Peyer's patch (tissue), 4 donors: Measurements from ENCODE around the gene IL31.

Experiments
- CTCF ChIP-seq, 6 experiments: fragments of 450-650 bp in 4 of 6; fragments of 200-600 bp in 2 of 6; sonication (generic) in 1 of 6; IDR thresholded peaks; one replicate each; pipeline ENCODE4 v1.5.1; 2017 to 2019; ENCODE audit warnings: antibody characterized with exemption in 6 of 6, mild to moderate bottlenecking in 3 of 6, moderate library complexity in 1 of 6
- POLR2A ChIP-seq, 2 donors: fragments of 450-650 bp; IDR thresholded peaks; one replicate each; pipeline ENCODE4 v1.5.1; 2017; ENCODE audit warnings: antibody characterized with exemption in 2 of 2, mild to moderate bottlenecking in 2 of 2, moderate library complexity in 2 of 2

GRCh38 chr12:122189626-122190475 is 15.8 kb upstream of the IL31 start:
- no peak for TF ChIP-seq CTCF (IDR thresholded peaks at IDR 0.05)
- no peak for TF ChIP-seq POLR2A (IDR thresholded peaks at IDR 0.05)
